ENCODE data around the gene RASGRF2. TPM values are rescaled to one million over a fixed set of nuclear protein-coding genes. Genes with fewer than 3 reads are reported as not detected.
"Not testable (repeated sequence)": the region's sequence is repeated elsewhere in the genome, so short reads cannot be mapped to it uniquely, and the experiment has no call there.

Gene RASGRF2
- total and polyA plus RNA-seq, 7 experiments from 2014 or later = 9.8 to 55.2 (median 30.9) TPM

DNA sequence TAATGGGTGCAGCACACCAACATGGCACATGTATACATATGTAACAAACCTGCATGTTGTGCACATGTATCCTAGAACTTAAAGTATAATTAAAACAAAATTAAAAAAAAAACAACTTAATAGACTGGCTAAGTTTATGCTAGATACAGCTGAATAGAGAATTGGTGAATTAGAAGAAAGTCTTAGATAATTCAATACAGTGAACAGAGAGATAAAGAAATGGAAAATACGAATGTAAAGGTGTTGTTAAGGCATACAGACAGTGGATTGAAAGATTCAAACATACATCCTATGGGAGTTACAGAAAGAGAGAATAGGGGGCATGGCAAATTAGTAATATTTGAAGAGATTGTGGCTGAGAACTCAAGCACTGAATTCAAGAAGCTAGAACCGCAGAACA, 75.4 kb downstream of the RASGRF2 start:
- no peaks in the 10 kb centered on the region for H3K36me3 ChIP-seq (ENCODE audit: control insufficient read depth in 2 of 3, insufficient read depth in 3 of 3, low read length in 3 of 3)
- Mint-ChIP-seq H3K27me3 (no peaks in the 10 kb centered on the region), H3K27ac (peak overlapping the region in 1 of 9 donors; percentile 6), H3K36me3 (peaks cover 8 to 19% (median 16%) of the 10 kb centered on the region in 5 donors), H3K4me1 (peaks cover 3 to 40% (median 21%) of the 10 kb centered on the region in 7 donors), H3K9me3 (peaks cover 3 to 31% (median 14%) of the 10 kb centered on the region in 11 donors), H3K4me3 (no peak overlapping the region)
- DNase-seq (no peak), ATAC-seq (no peak)
- no peaks in the 10 kb centered on the region for H3K27me3 ChIP-seq (ENCODE audit: control insufficient read depth in 2 of 2, insufficient read depth in 2 of 2, low read length in 2 of 2)
- no peaks in the 10 kb centered on the region for H3K4me1 ChIP-seq (ENCODE audit: control insufficient read depth in 2 of 2, insufficient read depth in 2 of 2, low read length in 2 of 2)
- no peak overlapping the region for H3K27ac ChIP-seq (ENCODE audit: low read depth, low read length)
- H3K4me3 ChIP-seq (ENCODE audit: low read length) = no peak overlapping the region
- POLR2A ChIA-PET = no interaction called here
- CTCF ChIA-PET = no interaction called here
- intact Hi-C loops (cut with micrococcal nuclease) = no loop called here
- H3K9me3 ChIP-seq (ENCODE audit: control insufficient read depth in 2 of 3, low read length in 3 of 3) = no peaks in the 10 kb centered on the region

DNA sequence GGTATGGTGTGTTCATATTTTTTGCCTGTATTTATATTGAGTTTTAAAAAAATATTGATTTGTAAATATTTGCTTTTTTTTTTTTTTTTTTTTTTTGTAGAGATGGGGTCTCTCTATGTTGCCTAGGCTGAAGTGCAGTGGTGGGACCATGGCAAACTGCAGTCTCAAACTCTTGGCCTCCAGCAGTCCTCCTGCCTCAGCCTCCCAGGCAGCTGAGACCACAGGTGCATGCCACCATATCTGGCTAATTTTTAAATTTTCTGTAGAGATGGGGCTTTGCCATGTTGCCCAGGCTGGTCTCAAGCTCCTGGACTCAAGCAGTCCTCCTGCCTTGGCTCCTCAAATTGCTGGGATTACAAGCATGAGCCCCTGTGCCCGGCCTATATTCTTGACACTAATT, 78.3 kb downstream of the RASGRF2 start:
- CTCF ChIA-PET = no interaction called here
- no peak for ATAC-seq
- H3K36me3 Mint-ChIP-seq = peaks cover 4 to 32% (median 13%) of the 10 kb centered on the region in 5 donors
- H3K4me3 Mint-ChIP-seq = no peak overlapping the region
- no peaks in the 10 kb centered on the region for H3K27me3 Mint-ChIP-seq
- H3K4me1 ChIP-seq (ENCODE audit: control insufficient read depth in 2 of 2, insufficient read depth in 2 of 2, low read length in 2 of 2) = no peaks in the 10 kb centered on the region
- H3K9me3 Mint-ChIP-seq = peaks cover 3 to 26% (median 12%) of the 10 kb centered on the region in 11 donors
- POLR2A ChIA-PET = no interaction called here
- H3K27ac ChIP-seq (ENCODE audit: low read depth, low read length) = no peak overlapping the region
- no peaks in the 10 kb centered on the region for H3K27me3 ChIP-seq (ENCODE audit: control insufficient read depth in 2 of 2, insufficient read depth in 2 of 2, low read length in 2 of 2)
- no peak overlapping the region for H3K4me3 ChIP-seq (ENCODE audit: low read length)
- no peaks in the 10 kb centered on the region for H3K36me3 ChIP-seq (ENCODE audit: control insufficient read depth in 2 of 3, insufficient read depth in 3 of 3, low read length in 3 of 3)
- H3K4me1 Mint-ChIP-seq = peaks cover 3 to 60% (median 40%) of the 10 kb centered on the region in 7 donors
- no peak for DNase-seq
- intact Hi-C loops (cut with micrococcal nuclease) = no loop called here
- no peak overlapping the region for H3K27ac Mint-ChIP-seq
- H3K9me3 ChIP-seq (ENCODE audit: control insufficient read depth in 2 of 3, low read length in 3 of 3) = no peaks in the 10 kb centered on the region

DNA sequence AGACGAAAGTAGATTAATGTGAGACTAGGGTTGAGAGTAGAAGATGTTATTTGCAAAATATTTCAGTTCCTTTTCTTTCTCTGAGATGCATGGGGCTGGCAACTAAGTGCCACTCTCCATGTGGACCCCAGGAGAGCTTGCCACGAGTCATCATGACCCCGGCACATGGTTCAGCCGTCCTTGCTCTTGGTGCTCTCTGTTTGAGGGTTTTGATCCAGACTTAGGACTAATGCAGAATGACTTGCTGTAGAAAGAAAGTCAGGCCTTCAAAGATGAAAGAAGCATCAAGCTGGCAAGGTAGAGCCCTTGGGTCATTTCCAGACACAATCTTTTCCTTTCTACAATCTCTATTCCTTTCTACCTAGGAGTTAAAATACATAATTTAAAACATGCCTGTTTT, 84.7 kb downstream of the RASGRF2 start:
- Histone ChIP-seq H3K4me3 (ENCODE audit: low read length) (no peak overlapping the region), H3K36me3 (ENCODE audit: control insufficient read depth in 2 of 3, insufficient read depth in 3 of 3, low read length in 3 of 3) (peaks cover 0 to 9% (median 0%) of the 10 kb centered on the region in 3 experiments), H3K9me3 (ENCODE audit: control insufficient read depth in 2 of 3, low read length in 3 of 3) (no peaks in the 10 kb centered on the region), H3K27me3 (ENCODE audit: control insufficient read depth in 2 of 2, insufficient read depth in 2 of 2, low read length in 2 of 2) (no peaks in the 10 kb centered on the region), H3K27ac (ENCODE audit: low read depth, low read length) (no peak overlapping the region), H3K4me1 (ENCODE audit: control insufficient read depth in 2 of 2, insufficient read depth in 2 of 2, low read length in 2 of 2) (peaks cover 0 to 11% of the 10 kb centered on the region in 2 donors)
- H3K4me3 Mint-ChIP-seq = no peak overlapping the region
- H3K4me1 Mint-ChIP-seq = peaks cover 11 to 92% (median 73%) of the 10 kb centered on the region in 7 donors
- ChIA-PET CTCF (no interaction called here), POLR2A (interaction anchor here (0.5 to 0.9 kb wide), 3 partner anchors 25 to 176 kb away, joined by 3 to 5 read pairs (median 4); no protein-coding TSS in a partner anchor)
- peak overlapping the region in 2 of 9 donors; percentile 5 to 15 for H3K27ac Mint-ChIP-seq
- no peaks in the 10 kb centered on the region for H3K9me3 Mint-ChIP-seq
- intact Hi-C loops (cut with micrococcal nuclease) = loop anchor here in 1 of 2 donors (1.0 kb wide), 1 partner anchor 38 kb away; no protein-coding TSS in a partner anchor
- H3K36me3 Mint-ChIP-seq = peaks cover 0 to 73% (median 37%) of the 10 kb centered on the region in 5 donors
- H3K27me3 Mint-ChIP-seq = no peaks in the 10 kb centered on the region
- ATAC-seq = no peak
- no peak for DNase-seq

DNA sequence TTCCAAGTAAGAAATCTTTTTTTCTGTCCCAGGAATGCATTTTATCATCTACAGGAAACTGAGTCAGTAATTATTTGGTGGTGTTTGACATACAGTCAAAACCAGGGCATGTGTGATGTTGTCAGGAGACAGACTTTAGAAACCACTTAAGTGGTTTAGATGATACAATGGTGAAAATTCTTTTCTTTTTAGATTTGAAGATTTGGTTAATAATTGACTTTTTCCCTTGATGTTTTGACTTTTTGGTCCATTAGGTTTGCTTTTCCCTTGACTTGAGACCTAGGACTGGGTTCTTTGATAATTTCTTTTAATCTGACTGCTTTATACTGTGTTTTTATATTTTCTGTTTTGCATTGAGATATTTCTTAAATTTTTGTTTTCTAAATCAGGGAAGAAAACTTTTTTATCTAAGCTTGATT, 85.2 kb downstream of the RASGRF2 start:
- Mint-ChIP-seq H3K9me3 (no peaks in the 10 kb centered on the region), H3K27me3 (no peaks in the 10 kb centered on the region), H3K4me3 (no peak overlapping the region), H3K27ac (peak overlapping the region in 3 of 9 donors; percentile 5 to 38 (median 23)), H3K36me3 (peaks cover under 1 to 79% (median 40%) of the 10 kb centered on the region in 5 donors), H3K4me1 (peaks cover 11 to 92% (median 73%) of the 10 kb centered on the region in 7 donors)
- no peak overlapping the region for H3K27ac ChIP-seq (ENCODE audit: low read depth, low read length)
- H3K4me3 ChIP-seq (ENCODE audit: low read length) = no peak overlapping the region
- H3K36me3 ChIP-seq (ENCODE audit: control insufficient read depth in 2 of 3, insufficient read depth in 3 of 3, low read length in 3 of 3) = peaks cover 0 to 9% (median 0%) of the 10 kb centered on the region in 3 experiments
- no peak for DNase-seq
- H3K4me1 ChIP-seq (ENCODE audit: control insufficient read depth in 2 of 2, insufficient read depth in 2 of 2, low read length in 2 of 2) = peaks cover 0 to 11% of the 10 kb centered on the region in 2 donors
- intact Hi-C loops (cut with micrococcal nuclease) = loop anchor here in 1 of 2 donors (1.0 kb wide), 1 partner anchor 38 kb away; no protein-coding TSS in a partner anchor
- no peaks in the 10 kb centered on the region for H3K27me3 ChIP-seq (ENCODE audit: control insufficient read depth in 2 of 2, insufficient read depth in 2 of 2, low read length in 2 of 2)
- ATAC-seq = no peak
- CTCF ChIA-PET = no interaction called here
- POLR2A ChIA-PET = no interaction called here
- H3K9me3 ChIP-seq (ENCODE audit: control insufficient read depth in 2 of 3, low read length in 3 of 3) = no peaks in the 10 kb centered on the region

GRCh38 chr5:81046041-81046440, 85.9 kb downstream of the RASGRF2 start:
- Histone ChIP-seq H3K27me3 (ENCODE audit: control insufficient read depth in 2 of 2, insufficient read depth in 2 of 2, low read length in 2 of 2) (no peaks in the 10 kb centered on the region), H3K4me3 (ENCODE audit: low read length) (no peak overlapping the region), H3K27ac (ENCODE audit: low read depth, low read length) (no peak overlapping the region), H3K4me1 (ENCODE audit: control insufficient read depth in 2 of 2, insufficient read depth in 2 of 2, low read length in 2 of 2) (peaks cover 0 to 11% of the 10 kb centered on the region in 2 donors), H3K9me3 (ENCODE audit: control insufficient read depth in 2 of 3, low read length in 3 of 3) (no peaks in the 10 kb centered on the region), H3K36me3 (ENCODE audit: control insufficient read depth in 2 of 3, insufficient read depth in 3 of 3, low read length in 3 of 3) (peaks cover 0 to 9% (median 0%) of the 10 kb centered on the region in 3 experiments)
- H3K27ac Mint-ChIP-seq = peak overlapping the region in 1 of 9 donors; percentile 15
- no peaks in the 10 kb centered on the region for H3K9me3 Mint-ChIP-seq
- CTCF ChIA-PET = no interaction called here
- intact Hi-C loops (cut with micrococcal nuclease) = no loop called here
- DNase-seq (no peak), ATAC-seq (no peak)
- POLR2A ChIA-PET = interaction anchor here (1.4 kb wide), 1 partner anchor 72 kb away, joined by 4 read pairs; no protein-coding TSS in a partner anchor
- no peaks in the 10 kb centered on the region for H3K27me3 Mint-ChIP-seq
- H3K4me1 Mint-ChIP-seq = peaks cover 11 to 91% (median 70%) of the 10 kb centered on the region in 7 donors
- peaks cover 4 to 81% (median 47%) of the 10 kb centered on the region in 5 donors for H3K36me3 Mint-ChIP-seq
- H3K4me3 Mint-ChIP-seq = no peak overlapping the region

- intact Hi-C loops (cut with micrococcal nuclease) = no loop called here
Observed at GRCh38 chr5:81052325-81052724, 92.2 kb downstream of the RASGRF2 start.

DNA sequence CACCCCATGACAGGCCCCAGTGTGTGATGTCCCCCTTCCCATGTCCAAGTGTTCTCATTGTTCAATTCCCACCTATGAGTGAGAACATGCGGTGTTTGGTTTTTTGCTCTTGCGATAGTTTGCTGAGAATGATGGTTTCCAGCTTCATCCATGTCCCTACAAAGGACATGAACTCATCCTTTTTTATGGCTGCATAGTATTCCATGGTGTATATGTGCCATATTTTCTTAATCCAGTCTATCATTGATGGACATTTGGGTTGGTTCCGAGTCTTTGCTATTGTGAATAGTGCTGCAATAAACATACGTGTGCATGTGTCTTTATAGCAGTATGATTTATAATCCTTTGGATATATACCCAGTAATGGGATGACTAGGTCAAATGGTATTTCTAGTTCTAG, 93.1 kb downstream of the RASGRF2 start:
- DNase-seq; CTCF ChIA-PET; H3K36me3 ChIP-seq (ENCODE audit: control insufficient read depth in 2 of 3, insufficient read depth in 3 of 3, low read length in 3 of 3); H3K27ac ChIP-seq (ENCODE audit: low read depth, low read length); H3K4me3 Mint-ChIP-seq; H3K9me3 Mint-ChIP-seq; H3K27me3 Mint-ChIP-seq; H3K27ac Mint-ChIP-seq; ATAC-seq; intact Hi-C loops (cut with micrococcal nuclease); H3K4me3 ChIP-seq (ENCODE audit: low read length); H3K27me3 ChIP-seq (ENCODE audit: control insufficient read depth in 2 of 2, insufficient read depth in 2 of 2, low read length in 2 of 2); H3K4me1 ChIP-seq (ENCODE audit: control insufficient read depth in 2 of 2, insufficient read depth in 2 of 2, low read length in 2 of 2); H3K9me3 ChIP-seq (ENCODE audit: control insufficient read depth in 2 of 3, low read length in 3 of 3); POLR2A ChIA-PET: not testable (repeated sequence)
- Mint-ChIP-seq H3K4me1 (peaks cover 0 to 60% (median 46%) of the 10 kb centered on the region in 7 donors), H3K36me3 (peaks cover 11 to 51% (median 39%) of the 10 kb centered on the region in 5 donors)

More at GRCh38 chr5:81052325-81052724, 92.2 kb downstream of the RASGRF2 start:
- CTCF ChIA-PET = no interaction called here
- ATAC-seq (no peak), DNase-seq (no peak)
- Mint-ChIP-seq H3K9me3 (peaks cover 0 to 9% (median 0%) of the 10 kb centered on the region in 11 donors), H3K27me3 (no peaks in the 10 kb centered on the region), H3K4me3 (no peak overlapping the region), H3K4me1 (peaks cover 0 to 67% (median 55%) of the 10 kb centered on the region in 7 donors), H3K27ac (peak overlapping the region in 6 of 9 donors; percentile 14 to 59 (median 33)), H3K36me3 (peaks cover 11 to 58% (median 41%) of the 10 kb centered on the region in 5 donors)
- Histone ChIP-seq H3K36me3 (ENCODE audit: control insufficient read depth in 2 of 3, insufficient read depth in 3 of 3, low read length in 3 of 3) (peaks cover 0 to 9% (median 0%) of the 10 kb centered on the region in 3 experiments), H3K9me3 (ENCODE audit: control insufficient read depth in 2 of 3, low read length in 3 of 3) (no peaks in the 10 kb centered on the region), H3K27me3 (ENCODE audit: control insufficient read depth in 2 of 2, insufficient read depth in 2 of 2, low read length in 2 of 2) (no peaks in the 10 kb centered on the region), H3K27ac (ENCODE audit: low read depth, low read length) (no peak overlapping the region), H3K4me3 (ENCODE audit: low read length) (no peak overlapping the region), H3K4me1 (ENCODE audit: control insufficient read depth in 2 of 2, insufficient read depth in 2 of 2, low read length in 2 of 2) (no peaks in the 10 kb centered on the region)
- POLR2A ChIA-PET = interaction anchor here (0.6 kb wide), 1 partner anchor 10 kb away, joined by 3 read pairs; no protein-coding TSS in a partner anchor

Measured in naive thymus-derived CD4-positive, alpha-beta T cell (primary cell).